Activated CD4-positive, alpha-beta T cell treated with anti-CD3 and anti-CD28 coated beads for 1 hour (primary cell): ENCODE data around the gene OARD1.
"Not testable (repeated sequence)": the region's sequence is repeated elsewhere in the genome, so short reads cannot be mapped to it uniquely, and the experiment has no call there.

Experiments
- DNase-seq: peaks from one replicate; pipeline ENCODE4 v3.0.0-alpha.2; 2020

The OARD1 gene

DNA sequence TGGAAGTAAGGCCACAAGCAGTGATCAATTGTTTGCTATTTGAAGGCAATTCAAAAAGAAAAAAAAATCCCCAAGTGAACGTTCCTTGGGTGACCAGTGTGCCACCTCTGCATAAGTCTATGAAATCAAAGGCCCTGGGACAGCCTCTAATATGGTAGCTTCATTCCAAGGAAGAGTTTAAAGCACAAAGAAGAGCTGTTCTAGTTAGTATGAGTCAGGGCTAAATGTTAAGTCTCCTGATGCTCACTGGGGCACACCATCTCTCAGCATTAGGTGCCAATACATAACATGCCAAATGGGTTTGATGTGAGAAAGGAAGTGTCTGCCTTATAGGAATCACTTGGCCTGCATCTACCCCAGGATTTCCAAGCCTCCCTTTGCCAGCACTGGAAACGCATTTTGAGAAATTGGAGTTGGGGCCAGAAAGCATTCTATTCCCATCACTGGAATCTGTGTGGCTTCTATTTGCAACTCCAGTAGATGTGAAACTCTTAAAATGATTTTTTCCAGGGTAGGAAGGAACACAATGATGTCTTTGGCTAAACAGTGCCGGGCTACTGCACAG is 46.1 kb downstream of the OARD1 start:
- DNase-seq, result no peak

- DNase-seq, result no peak
Measured at GRCh38 chr6:41023114-41023513, 49.0 kb downstream of the OARD1 start.

DNA sequence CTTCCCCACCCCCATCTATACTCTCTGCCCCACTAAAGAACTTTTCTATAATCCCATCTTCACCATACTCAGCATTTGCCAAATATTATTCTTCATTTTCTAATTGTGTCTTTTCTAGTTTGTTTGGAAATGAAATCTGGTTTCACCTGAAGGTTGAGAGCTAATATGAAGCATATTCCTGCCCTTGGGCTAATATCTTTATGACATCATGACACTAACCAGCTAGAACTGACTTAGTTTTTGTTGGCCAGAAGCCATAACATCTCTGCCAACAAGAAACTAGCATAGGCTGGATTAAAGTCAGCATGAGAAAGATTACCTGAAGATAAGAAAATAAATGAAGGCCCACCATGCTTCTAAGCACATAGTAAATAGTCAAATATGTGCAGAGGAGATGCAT is 49.9 kb downstream of the OARD1 start:
- no peak for DNase-seq

GRCh38 chr6:41021832-41022231 is 50.3 kb downstream of the OARD1 start:
- DNase-seq, result no peak

DNA sequence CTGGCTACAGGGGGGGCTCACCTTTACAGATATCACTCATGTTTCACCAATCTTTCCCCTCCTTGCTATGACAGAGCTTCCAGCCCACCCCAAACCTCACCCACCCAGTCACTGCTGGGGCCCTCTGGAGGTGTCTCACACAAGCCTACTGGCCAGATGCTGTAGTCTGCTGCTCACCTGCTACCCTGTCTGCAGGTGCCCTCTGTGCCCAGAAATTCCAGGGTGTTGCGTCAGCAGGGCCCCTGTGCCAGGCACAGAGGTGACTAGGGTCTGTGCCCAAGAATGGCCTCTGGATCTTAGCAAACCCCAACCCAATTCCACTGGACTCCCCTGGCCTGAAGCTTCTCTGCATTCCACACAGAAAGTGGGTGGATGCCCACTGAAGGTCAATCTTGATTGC is 54.5 kb downstream of the OARD1 start:
- no peak for DNase-seq

- DNase-seq, result not testable (repeated sequence)
Measured at GRCh38 chr6:41015860-41016259, 56.3 kb downstream of the OARD1 start.

DNA sequence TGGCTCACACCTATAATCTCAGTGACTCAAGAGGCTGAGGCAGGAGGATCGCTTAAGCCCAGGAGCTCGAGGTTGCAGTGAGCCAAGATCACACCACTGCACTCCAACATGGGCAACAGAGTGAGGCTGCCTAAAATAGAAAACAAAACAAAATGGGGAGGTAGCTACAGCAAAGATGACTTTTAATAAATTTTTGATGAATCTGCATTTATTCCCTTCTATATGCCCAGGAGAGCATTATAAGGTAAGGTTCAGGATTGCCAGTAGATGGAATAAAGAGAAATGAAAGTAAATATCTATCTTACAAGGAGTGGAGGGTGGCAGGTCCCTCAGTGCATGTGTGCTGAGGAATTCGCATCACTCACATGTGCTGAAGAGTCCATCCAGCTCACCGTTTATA is 57.4 kb downstream of the OARD1 start:
- DNase-seq, result no peak
